AG09319 (cell line): ENCODE measurements around the gene TXNDC16.
"Not testable (repeated sequence)": the region's sequence is repeated elsewhere in the genome, so short reads cannot be mapped to it uniquely, and the experiment has no call there.

ENCODE experiments used
- DNase-seq: peaks from one replicate; pipeline ENCODE4 v3.0.0-alpha.2; 2010; ENCODE audit warnings: low read depth; ENCODE audit errors: extremely low read depth
- TF ChIP-seq, protein P1 (sequence below): IDR thresholded peaks from 2 replicates; pipeline ENCODE4 v1.5.1; 2011; ENCODE audit warnings: low read depth, mild to moderate bottlenecking, inconsistent platforms, low read length, moderate library complexity

The TXNDC16 gene

DNA sequence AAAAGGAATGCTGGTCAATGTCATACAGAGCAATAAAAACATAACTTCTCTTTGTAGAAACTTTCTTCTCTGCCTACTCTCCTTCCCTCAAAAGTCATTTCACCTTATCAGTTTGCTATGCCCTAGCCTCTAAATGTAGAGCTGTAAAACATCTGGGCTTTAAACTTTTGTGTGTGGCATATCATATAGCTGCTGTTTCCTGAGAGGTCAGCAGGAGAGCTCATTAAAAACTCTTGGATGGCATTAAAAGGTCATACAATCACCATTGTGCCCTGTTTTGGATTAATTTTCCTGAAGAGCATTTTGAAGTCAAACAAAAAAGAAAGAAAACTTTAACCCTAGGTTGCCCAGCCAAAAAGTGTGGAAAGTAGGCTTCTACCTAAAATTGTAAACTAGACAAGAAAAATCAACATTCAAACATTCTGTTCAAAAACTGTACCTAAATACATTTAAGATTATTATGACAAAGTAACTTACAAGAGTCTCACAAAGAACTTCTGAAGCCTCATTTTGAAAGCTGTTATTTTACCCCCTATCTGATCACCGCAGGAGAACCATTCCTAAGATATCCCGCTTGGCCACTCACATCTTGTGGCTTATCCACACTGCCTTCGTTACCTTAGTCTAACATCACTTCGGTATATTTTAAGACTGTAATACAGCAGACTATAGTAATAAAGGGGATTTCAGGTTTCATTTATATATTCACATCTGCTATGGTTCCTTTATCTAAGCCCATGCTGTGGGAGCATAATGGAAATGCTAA is 38.1 kb downstream of the TXNDC16 start:
- TF ChIP-seq, protein P1, sequence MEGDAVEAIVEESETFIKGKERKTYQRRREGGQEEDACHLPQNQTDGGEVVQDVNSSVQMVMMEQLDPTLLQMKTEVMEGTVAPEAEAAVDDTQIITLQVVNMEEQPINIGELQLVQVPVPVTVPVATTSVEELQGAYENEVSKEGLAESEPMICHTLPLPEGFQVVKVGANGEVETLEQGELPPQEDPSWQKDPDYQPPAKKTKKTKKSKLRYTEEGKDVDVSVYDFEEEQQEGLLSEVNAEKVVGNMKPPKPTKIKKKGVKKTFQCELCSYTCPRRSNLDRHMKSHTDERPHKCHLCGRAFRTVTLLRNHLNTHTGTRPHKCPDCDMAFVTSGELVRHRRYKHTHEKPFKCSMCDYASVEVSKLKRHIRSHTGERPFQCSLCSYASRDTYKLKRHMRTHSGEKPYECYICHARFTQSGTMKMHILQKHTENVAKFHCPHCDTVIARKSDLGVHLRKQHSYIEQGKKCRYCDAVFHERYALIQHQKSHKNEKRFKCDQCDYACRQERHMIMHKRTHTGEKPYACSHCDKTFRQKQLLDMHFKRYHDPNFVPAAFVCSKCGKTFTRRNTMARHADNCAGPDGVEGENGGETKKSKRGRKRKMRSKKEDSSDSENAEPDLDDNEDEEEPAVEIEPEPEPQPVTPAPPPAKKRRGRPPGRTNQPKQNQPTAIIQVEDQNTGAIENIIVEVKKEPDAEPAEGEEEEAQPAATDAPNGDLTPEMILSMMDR, result no peak
- no peak for DNase-seq

DNA sequence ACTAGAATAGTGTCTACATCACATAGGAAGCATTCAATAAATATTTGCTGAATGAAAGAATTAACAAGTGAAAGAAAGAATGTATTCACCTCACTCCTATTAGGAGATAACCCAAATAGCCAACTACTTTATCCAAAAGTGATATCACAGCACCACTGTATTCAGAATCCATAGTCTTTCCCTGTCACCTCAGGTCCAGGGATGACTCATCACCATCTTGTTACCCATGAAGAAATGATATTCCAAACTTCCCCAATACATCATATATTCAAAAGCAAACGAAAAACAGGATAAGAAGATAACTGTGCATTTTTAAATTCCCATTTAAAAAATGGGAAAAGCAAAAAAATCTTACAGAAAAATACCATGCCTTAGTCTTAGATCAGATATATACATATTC is 39.1 kb downstream of the TXNDC16 start:
- TF ChIP-seq, protein P1, result no peak
- DNase-seq, result no peak

DNA sequence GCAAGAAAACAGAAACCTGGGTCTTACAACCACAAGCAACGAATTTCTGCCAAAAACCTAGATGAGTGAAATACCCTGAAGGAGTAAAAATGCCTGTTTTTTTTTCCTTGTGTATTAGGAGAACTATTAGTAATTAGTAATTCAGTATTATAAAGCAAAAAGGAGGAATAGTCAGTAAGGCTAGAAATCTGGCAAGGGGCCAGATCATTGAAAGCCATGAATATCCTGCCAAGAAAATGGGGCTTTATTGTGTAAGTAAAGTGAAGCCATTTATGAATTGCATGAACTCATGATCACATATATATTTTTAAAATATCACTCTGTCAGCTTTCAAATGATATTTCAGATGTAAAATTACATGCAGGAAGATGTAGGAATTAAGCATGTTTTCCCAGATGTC is 57.9 kb downstream of the TXNDC16 start:
- DNase-seq, result no peak
- TF ChIP-seq, protein P1, result no peak

DNA sequence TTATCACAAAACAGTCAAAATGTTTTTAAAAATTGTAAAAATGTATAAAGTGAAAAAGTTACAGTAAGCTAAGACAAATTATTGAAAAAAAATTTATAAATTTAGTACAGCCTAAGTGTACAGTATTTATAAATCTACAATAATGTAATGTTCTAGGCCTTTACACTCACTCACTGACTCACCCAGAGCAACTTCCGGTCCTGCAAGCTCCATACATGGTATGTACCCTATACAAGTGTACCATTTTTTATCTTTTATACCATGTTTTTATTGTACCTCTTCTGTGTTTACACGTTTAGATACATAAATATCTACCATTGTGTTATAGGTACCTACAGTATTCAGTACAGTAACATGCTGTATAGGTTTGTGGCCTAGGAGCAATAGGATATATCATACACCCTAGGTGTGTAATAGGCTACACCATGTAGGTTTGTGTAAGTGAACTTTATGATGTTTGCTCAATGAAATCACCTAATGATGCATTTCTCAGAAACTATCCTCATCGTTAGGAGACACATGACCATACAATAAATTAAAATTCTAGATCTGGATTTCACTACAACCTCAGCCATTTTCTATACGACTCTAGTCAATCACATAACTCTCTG is 66.8 kb downstream of the TXNDC16 start:
- TF ChIP-seq, protein P1, result no peak
- DNase-seq, result no peak

DNA sequence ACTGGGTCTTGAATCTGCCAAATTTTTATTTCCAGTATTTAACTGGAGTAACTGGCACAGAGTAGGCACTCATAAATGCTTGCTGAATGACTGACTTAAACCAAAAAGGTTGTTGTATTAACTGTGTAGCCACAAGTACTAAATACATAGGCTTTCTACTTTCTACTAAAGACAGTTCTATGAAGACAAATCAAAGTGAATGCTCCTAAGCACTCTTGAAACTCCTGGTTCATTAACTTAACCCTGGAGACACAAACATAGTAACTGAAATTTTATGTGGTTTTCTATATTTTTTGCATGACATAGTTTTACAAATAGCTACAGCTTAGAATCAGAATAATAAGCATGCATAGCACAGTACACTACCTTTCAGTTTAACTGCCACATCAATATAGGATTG is 70.4 kb downstream of the TXNDC16 start:
- DNase-seq, result no peak
- TF ChIP-seq, protein P1, result no peak

DNA sequence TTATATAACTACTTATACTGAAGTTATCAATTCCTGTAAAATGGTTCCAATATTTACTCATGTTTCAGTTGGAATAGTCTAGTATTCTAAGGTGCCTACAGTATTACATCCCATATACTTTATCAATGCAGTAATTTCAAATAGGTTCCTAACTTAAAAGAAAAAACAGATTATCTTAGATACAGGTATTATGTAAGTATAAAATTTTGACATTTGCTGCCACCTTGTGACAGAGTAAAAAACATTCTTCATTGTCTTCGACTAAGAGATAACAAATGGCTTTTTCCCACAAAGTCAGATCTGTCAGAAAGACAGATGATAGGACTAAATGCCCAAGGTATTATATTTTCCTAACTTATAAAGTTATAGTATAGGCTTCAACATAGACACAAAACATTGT is 78.7 kb downstream of the TXNDC16 start:
- peak; percentile 29 for DNase-seq
- TF ChIP-seq, protein P1, result peak; percentile 29

DNA sequence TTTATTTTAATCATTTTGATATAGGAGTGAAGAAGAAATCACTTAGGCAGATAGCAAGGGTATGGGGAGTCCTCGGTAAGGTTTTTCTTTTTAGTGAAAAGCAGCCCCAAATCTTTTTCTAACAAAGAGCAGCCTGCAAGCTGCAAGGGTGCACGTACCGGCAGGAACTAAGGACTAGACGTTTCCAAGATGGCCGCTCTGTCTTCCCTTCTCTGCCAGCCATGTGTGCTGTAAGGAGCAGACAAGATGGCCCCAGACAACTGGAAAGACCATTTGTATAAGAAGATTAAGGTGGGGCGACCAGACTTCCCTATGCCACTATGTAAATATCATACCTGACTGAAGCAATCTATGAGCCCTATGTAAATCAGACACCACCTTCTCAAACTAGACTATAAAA is 79.6 kb downstream of the TXNDC16 start:
- TF ChIP-seq, protein P1, result no peak
- DNase-seq, result no peak

DNA sequence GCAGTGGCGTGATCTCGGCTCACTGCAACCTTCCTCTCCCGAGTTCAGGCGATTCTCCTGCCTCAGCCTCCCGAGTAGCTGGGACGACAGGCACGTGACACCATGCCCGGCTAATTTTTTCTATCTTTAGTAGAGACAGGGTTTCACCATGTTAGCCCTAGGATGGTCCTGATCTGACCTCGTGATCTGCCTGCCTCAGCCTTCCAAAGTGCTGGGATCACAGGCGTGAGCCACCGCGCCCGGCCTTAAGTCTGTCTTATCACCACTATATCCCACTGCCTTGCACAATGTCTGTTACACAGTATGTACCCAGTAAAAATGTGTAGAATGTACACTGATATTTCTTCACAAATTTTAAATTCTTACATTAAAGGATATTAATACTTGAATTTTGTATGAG is 80.1 kb downstream of the TXNDC16 start:
- not testable (repeated sequence) for DNase-seq
